Adrenal gland (tissue), 5 donors: ENCODE measurements around the gene AGPAT4.

Source experiments
- CTCF ChIP-seq, 6 experiments: fragments of 450-650 bp in 4 of 6; fragments of 200-600 bp in 2 of 6; sonication (generic) in 1 of 6; IDR thresholded peaks; 1 replicate in 5 of 6; 2 replicates in 1 of 6; pipeline versions ENCODE4 v1.5.1 to v1.8.0; 2016 to 2021; ENCODE audit warnings: antibody characterized with exemption in 6 of 6, mild to moderate bottlenecking in 2 of 6, moderate library complexity in 1 of 6
- POLR2A ChIP-seq, 2 donors: fragments of 450-650 bp; IDR thresholded peaks; one replicate each; pipeline ENCODE4 v1.6.1; 2017; ENCODE audit warnings: antibody characterized with exemption in 2 of 2, mild to moderate bottlenecking in 2 of 2, moderate library complexity in 1 of 2
- donor health status: DM: no; HTN: no; CAD: no.

DNA sequence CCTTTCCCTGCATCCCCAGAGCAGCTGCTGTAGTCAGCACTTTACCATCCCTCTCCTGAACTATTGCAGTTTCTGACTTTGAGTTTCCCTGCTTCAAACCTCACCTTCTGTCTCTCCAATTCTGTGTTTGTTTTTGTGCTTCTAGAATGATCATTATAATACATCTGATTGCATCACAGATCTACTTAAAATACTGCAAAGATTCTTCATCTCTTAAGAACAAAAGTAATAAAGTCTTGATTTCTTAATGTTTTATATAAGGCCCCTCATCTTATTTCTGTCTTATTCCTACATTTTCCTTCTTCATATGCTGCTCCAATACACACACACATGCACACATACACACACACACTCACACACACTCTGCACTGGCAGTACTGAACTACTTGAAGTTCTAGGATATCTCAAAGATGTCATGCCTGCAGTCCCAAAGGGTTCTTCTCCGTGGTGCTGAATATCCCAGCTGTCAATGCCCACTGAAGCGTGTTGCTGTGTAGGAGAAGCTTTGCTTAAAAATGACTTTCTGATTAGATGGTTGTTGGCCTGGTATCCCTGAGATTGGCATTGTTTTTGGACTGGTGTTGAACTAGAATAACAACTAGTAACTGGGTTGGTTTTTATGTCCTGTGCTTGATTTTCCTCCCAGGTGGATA lies 185.1 kb downstream of the AGPAT4 start:
- TF ChIP-seq POLR2A (IDR thresholded peaks at IDR 0.05) (no peak), CTCF (IDR thresholded peaks at IDR 0.05) (no peak)
